Measurements from ENCODE around the gene ICA1.

- TF ChIP-seq EZH2 (IDR thresholded peaks at IDR 0.05; ENCODE audit: low read length, unreplicated experiment) (no peak), CTCF (conservative IDR thresholded peaks at IDR 0.05; ENCODE audit: low read depth, low read length) (no peak)
Measured at GRCh38 chr7:8291397-8292141, 29.6 kb upstream of the ICA1 start.

Data from PC-3 (cell line).